Posterior cingulate gyrus (tissue), 11 donors: ENCODE data around the gene C11orf87.

Experiments
- DNase-seq, 10 donors: peaks; one replicate each; pipeline versions ENCODE4 v3.0.0 to v3.0.0-alpha.2; 2020 to 2021; ENCODE audit warnings: mixed read lengths in 3 of 10
- intact Hi-C: fragments of 100-400 bp; cut with DNase I; formaldehyde crosslinking; loops from one replicate; pipeline ENCODE4 v1.15.1; 2023

C11orf87 gene

DNA sequence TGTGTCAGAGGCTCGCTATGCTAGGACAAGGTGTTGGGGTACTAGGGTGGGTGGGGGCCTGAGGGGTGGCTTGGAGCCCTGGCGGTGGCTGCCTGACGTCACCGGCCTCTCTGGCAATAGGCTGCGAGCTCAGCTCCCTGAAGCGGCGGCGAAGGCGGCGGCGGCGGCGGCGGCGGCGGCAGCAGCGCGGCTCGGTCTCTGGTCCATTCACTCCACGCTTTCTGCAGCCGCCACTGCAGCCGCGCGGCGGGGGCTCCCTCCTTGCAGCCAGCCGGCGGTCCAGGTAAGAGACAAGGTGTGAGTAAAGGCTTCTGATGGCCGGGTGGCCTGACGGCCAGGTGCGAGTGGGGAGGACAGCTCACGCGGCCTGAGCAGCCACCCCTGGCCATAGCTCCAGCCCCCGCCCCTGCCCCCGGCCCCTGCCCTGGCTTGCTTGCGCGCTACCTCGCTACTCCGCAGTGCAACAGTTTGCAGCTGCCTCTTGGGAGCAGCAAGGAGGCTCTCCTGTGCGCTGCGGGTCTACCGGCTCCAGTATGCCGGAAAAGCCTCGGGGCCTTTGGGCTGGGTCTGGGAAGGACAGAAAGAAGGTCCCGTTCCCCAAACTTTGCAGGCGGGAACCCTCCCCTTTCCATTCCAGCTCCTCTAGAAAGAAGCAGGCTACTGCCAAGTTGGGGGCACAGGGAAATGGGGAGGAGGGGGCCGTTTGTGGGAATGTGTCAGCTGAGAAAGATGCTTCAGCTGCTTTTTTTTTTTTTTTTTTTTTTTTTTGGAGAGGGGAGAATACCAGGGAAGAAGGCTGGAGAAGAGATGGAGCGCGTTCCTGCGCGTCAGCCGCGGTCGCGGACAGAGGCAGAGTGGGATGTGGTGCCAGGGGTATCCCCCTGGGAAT is at the start of gene C11orf87:
Gene C11orf87 (plus strand): TSS at position 210 of the 889 bp plus-strand sequence. CDS start 1,444 bp downstream, outside the sequence.
- intact Hi-C loops = no loop called here
- peak in 9 of 10 donors; percentile 24 to 96 (median 71) for DNase-seq

GRCh38 chr11:109374032-109374431 is 48.0 kb upstream of the C11orf87 start:
- no peak for DNase-seq
- intact Hi-C loops = no loop called here

GRCh38 chr11:109374441-109374840 is 47.5 kb upstream of the C11orf87 start:
- no peak for DNase-seq
- intact Hi-C loops = no loop called here

DNA sequence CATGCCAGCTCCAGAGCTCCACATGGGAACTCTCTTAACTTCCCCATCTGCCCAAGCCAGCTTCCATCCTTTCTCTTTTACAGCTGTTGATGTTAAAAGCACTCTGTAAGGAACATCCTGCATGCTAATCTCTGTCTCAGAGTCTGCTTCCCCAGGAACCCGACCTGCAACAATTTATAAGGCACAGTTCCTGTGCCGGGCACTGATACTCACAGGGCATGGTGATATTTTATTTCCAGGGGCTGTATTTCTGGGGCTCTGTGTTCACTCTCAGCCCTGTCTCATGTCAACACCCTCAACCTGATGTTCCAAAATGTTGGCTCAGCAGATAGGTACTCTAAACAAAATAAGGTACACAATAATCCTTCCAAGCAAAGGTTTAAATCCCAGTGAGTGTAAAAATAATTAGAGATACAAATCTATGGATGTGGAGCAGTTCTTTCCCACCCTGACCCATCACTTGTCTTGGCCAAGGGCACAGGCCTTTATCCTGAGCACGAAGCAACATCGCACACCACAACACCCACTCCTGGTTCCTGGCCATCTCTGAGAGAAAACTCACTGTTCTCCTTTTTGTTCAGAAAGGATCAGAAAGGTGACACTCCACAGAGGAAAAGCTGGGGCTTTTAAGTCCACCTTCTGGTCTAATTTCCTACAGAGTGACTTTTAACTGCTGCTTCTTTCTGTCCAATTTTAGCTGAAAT is 44.8 kb upstream of the C11orf87 start:
- intact Hi-C loops = no loop called here
- DNase-seq = no peak

DNA sequence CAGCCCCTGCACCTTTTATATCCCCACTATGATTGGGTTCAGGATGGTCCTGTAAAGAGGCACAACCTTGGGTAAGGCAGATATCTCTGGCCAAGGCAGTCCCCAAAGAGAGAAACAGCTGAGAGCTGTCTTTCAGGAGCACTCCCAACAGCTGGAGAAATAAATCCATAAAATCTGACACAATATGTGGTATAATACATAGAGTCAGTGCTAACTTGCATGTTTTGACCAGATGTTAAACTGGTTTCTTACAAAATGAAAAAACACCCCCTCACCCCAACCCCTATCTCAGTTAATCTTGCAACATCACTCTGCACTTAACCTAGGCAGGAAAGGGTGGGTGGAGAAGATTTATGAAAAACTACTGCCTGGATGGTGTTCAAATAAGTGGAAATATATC is 44.0 kb upstream of the C11orf87 start:
- intact Hi-C loops = no loop called here
- no peak for DNase-seq

GRCh38 chr11:109383306-109383705 is 38.7 kb upstream of the C11orf87 start:
- intact Hi-C loops = no loop called here
- DNase-seq = no peak

- DNase-seq = no peak
- intact Hi-C loops = no loop called here
Observed at GRCh38 chr11:109384873-109385272, 37.1 kb upstream of the C11orf87 start.

- no peak for DNase-seq
- intact Hi-C loops = no loop called here
Observed at GRCh38 chr11:109388982-109389381, 33.0 kb upstream of the C11orf87 start.

DNA sequence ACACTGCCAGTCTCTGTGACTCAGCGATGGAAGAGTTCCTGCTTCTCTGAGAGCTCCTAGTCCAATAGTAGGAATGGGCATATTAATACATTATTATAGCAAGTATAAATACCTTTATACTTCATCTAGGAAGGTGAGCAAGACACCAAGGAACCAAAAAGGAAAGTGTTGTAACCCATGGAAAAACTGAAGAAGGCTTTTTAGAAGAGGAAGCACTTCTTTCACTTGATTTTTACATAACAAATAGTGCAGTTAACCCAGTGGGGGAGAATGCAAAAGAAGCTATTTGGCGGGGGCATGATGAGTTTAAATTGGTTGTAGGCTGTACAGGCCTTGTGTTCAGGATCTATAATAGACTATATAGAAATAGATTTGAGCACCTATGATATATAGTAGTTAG is 31.2 kb upstream of the C11orf87 start:
- intact Hi-C loops = no loop called here

GRCh38 chr11:109401545-109401944 is 20.4 kb upstream of the C11orf87 start:
- DNase-seq = no peak
- intact Hi-C loops = no loop called here

More for the DNA sequence above, 31.2 kb upstream of the C11orf87 start:
- no peak for DNase-seq

DNA sequence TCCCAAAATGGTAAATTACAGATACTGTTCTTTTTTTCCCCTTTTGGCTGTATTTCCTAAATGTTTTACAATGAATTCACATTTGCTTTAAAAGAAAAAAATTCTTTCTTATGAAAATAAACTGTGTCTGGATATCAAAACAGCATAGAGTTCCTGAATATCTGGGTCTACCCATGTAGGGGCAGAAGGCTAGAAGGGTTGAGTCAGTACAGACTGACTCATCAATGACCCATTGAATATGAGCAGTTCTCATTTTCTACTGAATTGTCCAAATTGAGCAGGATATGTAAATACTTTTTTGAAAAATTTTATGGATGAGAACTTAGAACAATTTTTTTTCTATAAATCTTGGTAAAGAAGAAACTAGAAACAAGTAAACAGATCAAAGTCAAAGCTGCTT is 16.3 kb upstream of the C11orf87 start:
- intact Hi-C loops = no loop called here
- no peak for DNase-seq

DNA sequence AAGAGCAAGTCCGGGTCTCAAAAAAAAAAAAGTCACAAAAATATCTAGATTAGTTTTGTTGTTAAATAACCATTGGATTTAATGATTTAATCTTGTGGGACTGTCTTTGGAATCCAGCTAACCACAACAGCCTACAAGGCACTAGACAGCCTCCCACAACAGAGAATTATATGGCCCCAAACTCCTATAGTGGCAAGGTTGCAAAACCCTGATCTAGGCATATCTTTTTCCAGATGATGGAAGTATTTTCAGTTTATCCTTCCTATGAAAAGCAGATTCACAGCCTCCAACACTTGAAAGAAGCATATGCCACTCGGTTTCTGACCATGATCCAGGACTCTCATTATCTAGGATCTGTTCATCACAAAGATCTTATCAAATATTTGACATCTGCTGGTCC is 5.4 kb upstream of the C11orf87 start:
- intact Hi-C loops = no loop called here
- DNase-seq = no peak

DNA sequence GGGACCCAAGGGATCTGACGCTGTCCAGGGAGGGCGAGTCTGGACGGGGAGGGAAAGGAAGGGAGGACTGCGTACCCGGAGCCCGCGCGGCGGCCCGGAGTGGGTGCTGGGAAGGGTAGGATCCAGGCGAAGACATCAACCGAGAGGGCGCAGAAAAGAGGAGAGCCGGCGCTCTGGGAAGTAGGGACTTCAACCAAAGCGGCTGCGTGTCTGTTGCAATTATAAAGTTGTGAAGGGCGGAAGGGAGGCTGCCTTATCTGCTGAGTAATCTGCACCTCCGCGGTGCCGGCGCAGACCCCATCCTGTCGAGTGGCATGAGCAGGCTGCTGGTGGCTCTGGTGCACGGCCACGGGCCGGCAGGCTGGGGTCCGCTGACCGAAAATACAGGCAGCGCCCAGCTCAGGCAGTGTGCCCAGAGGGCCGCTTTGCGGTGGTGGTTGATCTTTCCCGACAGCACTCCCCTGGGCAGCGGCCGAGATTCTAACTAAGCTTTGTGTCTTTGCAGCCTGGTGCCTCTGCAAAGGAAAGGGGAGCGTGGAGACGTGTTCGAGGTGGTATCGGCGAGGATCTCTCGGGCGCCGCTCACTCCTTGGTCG is 978 bp downstream of the C11orf87 start:
- DNase-seq = peak in 7 of 10 donors; percentile 14 to 90 (median 41)

DNA sequence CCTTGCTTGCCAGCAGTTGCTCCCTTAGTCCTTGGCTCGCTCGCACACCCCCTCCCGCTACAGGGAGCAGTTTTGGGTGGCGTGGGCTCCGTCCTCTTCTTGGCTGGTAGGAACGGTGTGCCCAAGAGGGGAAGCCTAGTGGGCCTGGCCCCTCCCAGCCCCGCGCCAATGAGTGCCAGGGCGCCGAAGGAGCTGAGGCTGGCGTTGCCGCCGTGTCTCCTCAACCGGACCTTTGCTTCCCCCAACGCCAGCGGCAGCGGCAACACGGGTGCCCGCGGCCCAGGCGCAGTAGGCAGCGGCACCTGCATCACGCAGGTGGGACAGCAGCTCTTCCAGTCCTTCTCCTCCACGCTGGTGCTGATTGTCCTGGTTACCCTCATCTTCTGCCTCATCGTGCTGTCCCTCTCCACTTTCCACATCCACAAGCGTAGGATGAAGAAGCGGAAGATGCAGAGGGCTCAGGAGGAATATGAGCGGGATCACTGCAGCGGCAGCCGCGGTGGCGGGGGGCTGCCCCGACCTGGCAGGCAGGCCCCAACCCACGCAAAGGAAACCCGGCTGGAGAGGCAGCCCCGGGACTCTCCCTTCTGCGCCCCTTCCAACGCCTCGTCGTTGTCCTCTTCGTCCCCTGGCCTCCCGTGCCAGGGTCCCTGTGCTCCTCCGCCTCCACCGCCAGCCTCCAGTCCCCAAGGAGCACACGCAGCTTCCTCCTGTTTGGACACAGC is 1.6 kb downstream of the C11orf87 start:
- peak in 5 of 10 donors; percentile 6 to 88 (median 42) for DNase-seq
- intact Hi-C loops = no loop called here

More for the DNA sequence above, 978 bp downstream of the C11orf87 start:
- intact Hi-C loops = no loop called here

DNA sequence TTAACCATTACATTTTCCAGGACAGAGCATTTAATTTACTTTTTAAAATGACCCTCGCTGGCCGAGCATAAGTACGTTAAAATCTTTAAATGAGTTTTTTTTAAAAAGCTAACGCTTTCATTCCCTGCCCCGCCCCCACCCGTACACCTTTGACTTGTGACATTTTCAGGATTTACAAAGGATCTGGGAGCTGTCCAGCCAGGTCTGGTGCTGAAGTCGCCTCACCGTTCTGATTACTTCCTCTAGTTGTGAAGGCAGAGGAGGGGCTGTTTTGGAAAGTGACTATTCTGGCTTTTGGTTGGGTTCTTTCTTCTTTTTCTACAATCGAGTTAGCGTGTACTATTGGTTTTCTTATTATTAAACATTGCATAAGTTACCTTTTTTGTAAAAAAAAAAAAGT is 2.9 kb downstream of the C11orf87 start:
- DNase-seq = no peak
- intact Hi-C loops = no loop called here

DNA sequence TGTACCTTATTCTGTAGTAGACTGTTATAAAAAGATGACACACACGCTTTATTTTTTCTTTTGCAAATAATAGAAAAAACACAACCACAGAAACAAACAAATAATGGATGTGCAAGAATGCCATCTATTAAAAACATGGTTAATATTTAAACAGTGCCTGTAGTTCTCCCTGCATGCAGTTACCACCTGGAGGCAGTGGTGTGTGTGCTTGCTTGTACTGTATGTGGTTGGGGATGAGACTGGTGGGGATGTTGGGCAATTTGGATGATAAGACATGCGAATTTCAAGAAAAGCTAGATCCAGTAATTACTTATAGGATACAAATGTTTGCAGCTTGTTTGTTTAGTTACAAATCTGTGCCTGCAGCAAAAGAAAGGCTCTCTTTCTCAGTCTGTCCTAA is 3.6 kb downstream of the C11orf87 start:
- intact Hi-C loops = no loop called here
- DNase-seq = peak in 1 of 10 donors; percentile 34

- no peak for DNase-seq
- intact Hi-C loops = no loop called here
Observed at GRCh38 chr11:109426442-109427240, 4.7 kb downstream of the C11orf87 start.

DNA sequence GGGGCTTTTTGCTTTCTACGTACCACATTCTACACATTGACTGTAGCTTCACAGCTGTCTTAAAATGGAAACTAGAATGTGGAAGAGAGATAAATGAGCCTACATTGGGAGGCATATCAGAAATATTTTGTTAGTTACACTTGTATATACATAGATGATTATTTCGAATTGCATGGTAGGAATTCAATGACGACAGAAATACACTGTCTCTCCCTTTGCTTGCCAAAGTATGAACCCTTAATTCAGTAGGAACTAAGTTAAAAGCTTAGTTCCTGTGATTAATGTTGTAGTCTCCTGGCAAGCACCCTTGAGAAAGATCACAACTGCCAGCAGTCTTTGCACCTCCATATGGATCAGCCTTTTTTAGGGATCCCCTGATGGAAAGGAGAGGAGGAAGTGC is 10.1 kb downstream of the C11orf87 start:
- DNase-seq = no peak
- intact Hi-C loops = no loop called here

DNA sequence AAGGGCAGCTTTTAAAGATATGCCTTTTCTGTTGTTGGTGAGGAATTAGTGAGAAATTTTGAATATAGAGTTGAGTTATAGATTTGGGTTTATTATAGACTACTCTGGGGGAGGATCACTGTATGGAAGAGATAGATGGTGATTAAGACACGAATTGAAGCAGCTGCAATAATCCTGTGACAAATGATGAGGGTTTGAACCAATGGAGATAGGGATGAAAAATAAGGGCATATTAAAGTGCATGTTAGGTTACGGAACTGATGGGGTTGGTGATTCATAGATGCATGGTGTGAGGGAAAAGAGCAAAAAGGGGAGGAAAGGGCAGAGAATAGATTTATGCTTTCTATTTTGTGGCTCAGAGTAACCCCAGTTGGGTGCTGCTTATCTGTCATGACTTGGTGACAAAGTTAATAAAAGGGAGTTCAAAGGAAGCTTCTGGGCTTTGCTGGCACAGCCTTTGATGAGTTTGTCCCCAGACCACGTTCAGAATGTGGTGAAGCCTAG is 11.8 kb downstream of the C11orf87 start:
- intact Hi-C loops = no loop called here
- DNase-seq = no peak
